Gastroesophageal sphincter (tissue), 3 donors: ENCODE results near the gene CARNS1.

Source experiments
- POLR2A ChIP-seq, 2 donors: fragments of 450-650 bp; IDR thresholded peaks; one replicate each; pipeline ENCODE4 v1.6.1; 2017; ENCODE audit warnings: antibody characterized with exemption in 2 of 2, mild to moderate bottlenecking in 2 of 2, moderate library complexity in 1 of 2
- TF ChIP-seq, protein P1 (sequence below), 4 experiments: fragments of 200-600 bp in 2 of 4; fragments of 450-650 bp in 2 of 4; sonication (generic) in 1 of 4; IDR thresholded peaks; one replicate each; pipeline ENCODE4 v1.5.1; 2017 to 2019; ENCODE audit warnings: antibody characterized with exemption in 4 of 4, mild to moderate bottlenecking in 2 of 4, moderate library complexity in 2 of 4

DNA sequence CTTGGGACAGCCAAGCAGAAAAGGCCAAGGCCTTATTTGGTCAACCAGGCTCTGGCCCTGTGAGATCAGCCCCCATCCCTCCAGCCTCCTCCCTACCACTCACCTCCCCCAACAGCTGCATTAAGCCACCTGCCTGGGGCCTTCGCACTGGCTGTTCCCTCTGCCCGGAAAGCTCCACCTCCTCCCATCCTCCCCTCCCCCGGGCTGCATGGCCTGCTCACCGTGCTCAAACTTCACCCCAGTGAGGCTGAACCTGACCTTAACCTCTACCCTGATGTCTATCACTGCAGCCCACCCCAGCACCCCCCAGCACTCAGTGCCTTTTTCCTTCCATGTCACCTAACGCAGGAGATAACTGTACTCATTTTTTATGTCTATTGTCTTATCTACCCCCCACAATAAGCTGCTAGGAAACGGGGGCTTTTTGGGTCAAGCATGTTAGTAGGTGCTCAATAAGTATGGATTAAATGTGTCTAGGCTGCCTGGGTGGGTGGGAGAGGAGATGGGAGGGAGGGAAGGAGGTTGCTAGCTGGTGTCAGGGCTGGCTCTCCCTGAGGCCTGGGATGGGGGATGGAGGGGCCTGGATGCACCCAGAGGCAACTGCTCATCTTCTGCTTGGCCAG, 21.1 kb downstream of the CARNS1 start:
- TF ChIP-seq, protein P1, sequence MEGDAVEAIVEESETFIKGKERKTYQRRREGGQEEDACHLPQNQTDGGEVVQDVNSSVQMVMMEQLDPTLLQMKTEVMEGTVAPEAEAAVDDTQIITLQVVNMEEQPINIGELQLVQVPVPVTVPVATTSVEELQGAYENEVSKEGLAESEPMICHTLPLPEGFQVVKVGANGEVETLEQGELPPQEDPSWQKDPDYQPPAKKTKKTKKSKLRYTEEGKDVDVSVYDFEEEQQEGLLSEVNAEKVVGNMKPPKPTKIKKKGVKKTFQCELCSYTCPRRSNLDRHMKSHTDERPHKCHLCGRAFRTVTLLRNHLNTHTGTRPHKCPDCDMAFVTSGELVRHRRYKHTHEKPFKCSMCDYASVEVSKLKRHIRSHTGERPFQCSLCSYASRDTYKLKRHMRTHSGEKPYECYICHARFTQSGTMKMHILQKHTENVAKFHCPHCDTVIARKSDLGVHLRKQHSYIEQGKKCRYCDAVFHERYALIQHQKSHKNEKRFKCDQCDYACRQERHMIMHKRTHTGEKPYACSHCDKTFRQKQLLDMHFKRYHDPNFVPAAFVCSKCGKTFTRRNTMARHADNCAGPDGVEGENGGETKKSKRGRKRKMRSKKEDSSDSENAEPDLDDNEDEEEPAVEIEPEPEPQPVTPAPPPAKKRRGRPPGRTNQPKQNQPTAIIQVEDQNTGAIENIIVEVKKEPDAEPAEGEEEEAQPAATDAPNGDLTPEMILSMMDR (IDR thresholded peaks at IDR 0.05) = no peak
- no peak for TF ChIP-seq POLR2A (IDR thresholded peaks at IDR 0.05)
